A673 (cell line): Measurements from ENCODE around the gene THRB. TPM values are rescaled to one million over a fixed set of nuclear protein-coding genes. Genes with fewer than 3 reads are reported as not detected.

ENCODE experiments used
- BruUV-seq: library from RNA; stranded (reverse); fragments of 400-500 nt; replicated peaks from 2 replicates; lab custom pipeline; 2021; lab: Mats Ljungman, UMichigan
- CTCF ChIA-PET: fragments of 300-600 bp; sonication (Branson Sonifier 250); formaldehyde crosslinking; loops from one replicate; lab custom pipeline; 2022; ENCODE audit warnings: antibody characterized with exemption; lab: Charles Lee
- POLR2A ChIA-PET: fragments of 300-600 bp; sonication (Branson Sonifier 250); formaldehyde crosslinking; loops from one replicate; lab custom pipeline; 2022; ENCODE audit warnings: antibody characterized with exemption; ENCODE audit not compliant: low non-redundant PET; lab: Charles Lee
- DNase-seq: peaks from one replicate; pipeline ENCODE4 v3.0.0-alpha.2; 2015; ENCODE audit warnings: low spot score
- H3K27ac ChIP-seq: fragments of 200-600 bp; sonication (generic); 2 replicates; pipeline ENCODE4 v1.5.1; 2016; ENCODE audit warnings: mixed run types, low read depth, mild to moderate bottlenecking, mixed read lengths, antibody characterized with exemption, low read length; ENCODE audit not compliant: poor library complexity, severe bottlenecking
- H3K27me3 ChIP-seq: fragments of 200-600 bp; sonication (generic); replicated peaks from 2 replicates; pipeline ENCODE4 v1.6.1; 2017; ENCODE audit warnings: mixed run types, low read depth, mild to moderate bottlenecking, mixed read lengths, antibody characterized with exemption, low read length; ENCODE audit not compliant: insufficient read depth, poor library complexity
- H3K36me3 ChIP-seq: fragments of 200-600 bp; sonication (generic); 2 replicates; pipeline ENCODE4 v1.6.1; 2016; ENCODE audit warnings: mixed run types, mild to moderate bottlenecking, mixed read lengths, antibody characterized with exemption, low read length; ENCODE audit not compliant: insufficient read depth, poor library complexity, severe bottlenecking
- H3K4me1 ChIP-seq: fragments of 200-600 bp; sonication (generic); 2 replicates; pipeline ENCODE4 v1.6.1; 2017; ENCODE audit warnings: mixed run types, mild to moderate bottlenecking, mixed read lengths, antibody characterized with exemption, low read length; ENCODE audit not compliant: insufficient read depth, poor library complexity, severe bottlenecking
- H3K4me3 ChIP-seq: fragments of 200-600 bp; sonication (generic); 2 replicates; pipeline ENCODE4 v1.5.1; 2016; ENCODE audit warnings: low read depth, mixed run types, mild to moderate bottlenecking, mixed read lengths, low read length; ENCODE audit not compliant: poor library complexity, severe bottlenecking
- H3K9me3 ChIP-seq: fragments of 200-600 bp; sonication (generic); 2 replicates; pipeline ENCODE4 v1.6.1; 2016; ENCODE audit warnings: mixed run types, low read depth, mild to moderate bottlenecking, mixed read lengths, antibody characterized with exemption, low read length; ENCODE audit not compliant: poor library complexity, severe bottlenecking
- CTCF ChIP-seq: fragments of 300-800, 200-600 bp; sonication (generic); conservative IDR thresholded peaks from 2 replicates; pipeline ENCODE4 v1.5.1; 2017; ENCODE audit warnings: low read depth, mild to moderate bottlenecking, antibody characterized with exemption, low read length, moderate library complexity, mixed read lengths
- EZH2 ChIP-seq: fragments of 200-600 bp; sonication (generic); IDR thresholded peaks from 2 replicates; pipeline ENCODE4 v1.6.1; 2017; ENCODE audit warnings: borderline replicate concordance, low read depth, mild to moderate bottlenecking, mixed read lengths, antibody characterized with exemption, low read length; ENCODE audit not compliant: poor library complexity, severe bottlenecking
- intact Hi-C: fragments of 100-400 bp; cut with micrococcal nuclease; formaldehyde crosslinking; loops from one replicate; pipeline ENCODE4 v1.10.0; 2022; ENCODE audit not compliant: unreplicated experiment
- total RNA-seq: library from RNA; stranded (reverse); gene quantifications from 2 replicates; pipeline ENCODE4 v1.2.3, GENCODE V29; 2021

Gene THRB
- total RNA-seq, 1 experiment from 2014 or later = 0.11 TPM

GRCh38 chr3:24518990-24519367 lies 24.3 kb upstream of the THRB start:
- Histone ChIP-seq H3K4me1 (peaks cover 9% of the 10 kb centered on the region), H3K4me3 (no peak overlapping the region), H3K9me3 (no peaks in the 10 kb centered on the region), H3K36me3 (no peaks in the 10 kb centered on the region), H3K27me3 (peaks cover 61% of the 10 kb centered on the region), H3K27ac (no peak overlapping the region)
- CTCF ChIA-PET = no interaction called here
- BruUV-seq = no TSS peak
- no peak for DNase-seq
- POLR2A ChIA-PET = no interaction called here
- TF ChIP-seq CTCF = no peak
- no peak for TF ChIP-seq EZH2
- intact Hi-C loops = no loop called here

- TF ChIP-seq EZH2 = no peak
- TF ChIP-seq CTCF = no peak
- DNase-seq = no peak
- intact Hi-C loops = no loop called here
- no peaks in the 10 kb centered on the region for H3K9me3 ChIP-seq
- POLR2A ChIA-PET = no interaction called here
- H3K4me1 ChIP-seq = no peaks in the 10 kb centered on the region
- CTCF ChIA-PET = interaction anchor here (1.0 kb wide), 1 partner anchor 17 kb away, joined by 4 read pairs; no protein-coding TSS in a partner anchor
- H3K4me3 ChIP-seq = no peak overlapping the region
- BruUV-seq = no TSS peak
- peaks cover 15% of the 10 kb centered on the region for H3K27me3 ChIP-seq
- no peaks in the 10 kb centered on the region for H3K36me3 ChIP-seq
- H3K27ac ChIP-seq = no peak overlapping the region
Observed at GRCh38 chr3:24514119-24514518, 19.5 kb upstream of the THRB start.

GRCh38 chr3:24513463-24513862 lies 18.8 kb upstream of the THRB start:
- no peak for TF ChIP-seq CTCF
- no peak for TF ChIP-seq EZH2
- Histone ChIP-seq H3K27me3 (peaks cover 9% of the 10 kb centered on the region), H3K4me3 (no peak overlapping the region), H3K27ac (no peak overlapping the region), H3K36me3 (no peaks in the 10 kb centered on the region), H3K4me1 (no peaks in the 10 kb centered on the region), H3K9me3 (no peaks in the 10 kb centered on the region)
- no peak for DNase-seq
- ChIA-PET POLR2A (no interaction called here), CTCF (no interaction called here)
- intact Hi-C loops = no loop called here
- BruUV-seq = no TSS peak
